ENCODE measurements around the gene POGK.

DNA sequence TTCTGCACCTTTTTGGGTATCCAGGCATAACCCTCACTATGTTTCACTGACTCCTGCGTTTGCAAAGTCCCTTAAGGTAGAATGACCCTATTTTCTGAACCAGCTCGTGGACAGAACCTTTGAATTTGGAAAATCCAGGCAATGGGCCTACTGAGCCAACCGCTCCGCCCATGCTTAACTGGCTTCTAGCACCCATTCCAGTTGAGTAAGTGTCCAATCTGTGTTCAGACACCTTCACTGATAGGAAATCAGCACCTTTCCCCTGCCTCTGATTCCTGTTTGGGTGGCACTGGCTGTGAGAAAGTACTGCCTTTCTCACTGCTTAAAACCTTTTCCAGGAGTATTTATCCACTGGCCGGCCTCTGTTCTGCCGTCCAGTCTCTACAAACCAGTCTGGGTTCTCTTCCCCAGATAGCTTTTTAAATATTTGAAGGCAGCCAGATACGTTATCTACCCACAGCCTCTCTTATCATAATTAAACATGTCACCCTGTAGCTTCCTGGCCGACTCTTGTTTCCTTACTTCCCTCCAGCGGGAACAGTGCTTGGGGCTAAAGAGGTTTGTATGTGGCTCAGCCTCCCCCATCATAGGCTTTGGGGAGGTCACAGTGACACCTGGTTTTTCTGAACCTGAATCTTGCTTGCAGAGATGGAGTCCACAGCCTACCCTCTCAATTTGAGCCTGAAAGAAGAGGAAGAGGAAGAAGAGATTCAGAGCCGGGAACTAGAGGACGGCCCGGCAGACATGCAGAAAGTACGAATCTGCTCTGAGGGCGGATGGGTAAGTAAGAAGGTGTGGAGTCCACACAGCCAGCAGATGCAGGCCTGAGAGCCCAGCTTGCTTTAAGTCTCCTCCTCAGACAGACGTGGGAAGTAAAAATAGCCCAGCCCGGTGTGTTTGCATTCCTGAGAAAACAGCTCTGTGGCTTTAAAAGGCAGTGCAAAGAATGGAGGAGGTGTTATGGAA lies 1.3 kb downstream of the POGK start:
- TF ChIP-seq POLR2AphosphoS5 (IDR thresholded peaks at IDR 0.05) (no peak), CTCF (IDR thresholded peaks at IDR 0.05) (no peak), POLR2A (IDR thresholded peaks at IDR 0.05) (no peak), EP300 (IDR thresholded peaks at IDR 0.05) (no peak)
